GM18870 (cell line): Measurements from ENCODE around the gene GRIN3A.
A peak's percentile ranks its signal among the peaks of the same experiment; 100 is the strongest.
"Not testable (repeated sequence)": the region's sequence is repeated elsewhere in the genome, so short reads cannot be mapped to it uniquely, and the experiment has no call there.

Experiments used
- ATAC-seq: cut with Tn5 transposase; IDR thresholded peaks from one replicate; pipeline ENCODE4 v1.9.1; 2021; ENCODE audit warnings: moderate library complexity; ENCODE audit not compliant: unreplicated experiment

GRIN3A gene

GRCh38 chr9:101738566-101739183 is at the start of gene GRIN3A:
GRIN3A (minus strand) TSS chr9:101738647; CDS start chr9:101737979, 668 bp downstream.
- no peak for ATAC-seq

GRCh38 chr9:101787891-101788290 is 49.4 kb upstream of the GRIN3A start:
- ATAC-seq: no peak

GRCh38 chr9:101778332-101778731 is 39.9 kb upstream of the GRIN3A start:
- no peak for ATAC-seq

GRCh38 chr9:101764472-101764871 is 26.0 kb upstream of the GRIN3A start:
- no peak for ATAC-seq

- ATAC-seq: no peak
Observed at GRCh38 chr9:101758304-101758930, 20.0 kb upstream of the GRIN3A start.

- no peak for ATAC-seq
Observed at GRCh38 chr9:101753716-101754115, 15.3 kb upstream of the GRIN3A start.

GRCh38 chr9:101751895-101752294 is 13.4 kb upstream of the GRIN3A start:
- ATAC-seq: no peak

GRCh38 chr9:101739311-101739710 is 864 bp upstream of the GRIN3A start:
- ATAC-seq: no peak

- ATAC-seq: no peak
Observed at GRCh38 chr9:101737705-101738565, 512 bp downstream of the GRIN3A start.

GRCh38 chr9:101737165-101737704 is 1.2 kb downstream of the GRIN3A start:
- no peak for ATAC-seq

GRCh38 chr9:101736717-101737116 is 1.7 kb downstream of the GRIN3A start:
- ATAC-seq: no peak

- ATAC-seq: no peak
Observed at GRCh38 chr9:101731429-101731828, 7.0 kb downstream of the GRIN3A start.

- ATAC-seq: peak; percentile 95
Observed at GRCh38 chr9:101727612-101728524, 10.6 kb downstream of the GRIN3A start.

GRCh38 chr9:101724271-101724670 is 14.2 kb downstream of the GRIN3A start:
- not testable (repeated sequence) for ATAC-seq

GRCh38 chr9:101718192-101718591 is 20.3 kb downstream of the GRIN3A start:
- ATAC-seq: no peak

- ATAC-seq: no peak
Observed at GRCh38 chr9:101716629-101717028, 21.8 kb downstream of the GRIN3A start.

- peak; percentile 66 for ATAC-seq
Observed at GRCh38 chr9:101711330-101711941, 27.0 kb downstream of the GRIN3A start.

- no peak for ATAC-seq
Observed at GRCh38 chr9:101708855-101709254, 29.6 kb downstream of the GRIN3A start.

GRCh38 chr9:101707721-101708120 is 30.7 kb downstream of the GRIN3A start:
- no peak for ATAC-seq

- no peak for ATAC-seq
Observed at GRCh38 chr9:101706997-101707396, 31.4 kb downstream of the GRIN3A start.
